Mesothelial cell of epicardium (in vitro differentiated cells): ENCODE data around the gene MBP. TPM values are rescaled to one million over a fixed set of nuclear protein-coding genes. Genes with fewer than 3 reads are reported as not detected.

Experiments
- DNase-seq, 2 experiments: peaks; one replicate each; pipeline ENCODE4 v3.0.0; 2021; ENCODE audit warnings: low spot score in 2 of 2; ENCODE audit not compliant: unreplicated experiment in 2 of 2
- H3K27ac Mint-ChIP-seq: 2 replicates; pipeline ENCODE4 v1.8.0; 2021; ENCODE audit warnings: mixed read lengths
- H3K27me3 Mint-ChIP-seq: 2 replicates; pipeline ENCODE4 v1.8.0; 2021; ENCODE audit warnings: low read depth, mixed read lengths
- H3K36me3 Mint-ChIP-seq: 2 replicates; pipeline ENCODE4 v1.8.0; 2021; ENCODE audit warnings: mixed read lengths
- H3K4me1 Mint-ChIP-seq: 2 replicates; pipeline ENCODE4 v1.8.0; 2021; ENCODE audit warnings: mixed read lengths
- H3K4me3 Mint-ChIP-seq: 2 replicates; pipeline ENCODE4 v1.8.0; 2021; ENCODE audit warnings: mild to moderate bottlenecking, moderate library complexity, mixed read lengths
- H3K9me3 Mint-ChIP-seq: 2 replicates; pipeline ENCODE4 v1.8.0; 2021; ENCODE audit warnings: mixed read lengths
- CTCF ChIP-seq: fragments of 200-600 bp; sonication (generic); IDR thresholded peaks from one replicate; pipeline ENCODE4 v1.5.0; 2021; ENCODE audit warnings: antibody characterized with exemption; ENCODE audit not compliant: unreplicated experiment
- total RNA-seq: library from RNA; stranded (reverse); gene quantifications from 3 replicates; pipeline ENCODE4 v1.2.1, GENCODE V29; 2021

The MBP gene
- total RNA-seq, 1 donor from 2014 or later, result 20.8 TPM

- TF ChIP-seq CTCF, result no peak
- H3K4me3 Mint-ChIP-seq, result no peak overlapping the region
- H3K4me1 Mint-ChIP-seq, result peaks cover 52% of the 10 kb centered on the region
- no peaks in the 10 kb centered on the region for H3K9me3 Mint-ChIP-seq
- H3K27me3 Mint-ChIP-seq, result no peaks in the 10 kb centered on the region
- no peak for DNase-seq
- peaks cover 5% of the 10 kb centered on the region for H3K36me3 Mint-ChIP-seq
- H3K27ac Mint-ChIP-seq, result no peak overlapping the region
These were observed 63.1 kb downstream of the MBP start for GRCh38 chr18:77069482-77069881.

GRCh38 chr18:77068321-77069312 is 64.0 kb downstream of the MBP start:
- Mint-ChIP-seq H3K9me3 (no peaks in the 10 kb centered on the region), H3K4me1 (peaks cover 49% of the 10 kb centered on the region), H3K27me3 (no peaks in the 10 kb centered on the region), H3K27ac (peak overlapping the region; percentile 78), H3K4me3 (no peak overlapping the region), H3K36me3 (peaks cover 5% of the 10 kb centered on the region)
- DNase-seq, result no peak
- TF ChIP-seq CTCF, result no peak

GRCh38 chr18:77067291-77068061 is 65.1 kb downstream of the MBP start:
- no peak for DNase-seq
- no peaks in the 10 kb centered on the region for H3K9me3 Mint-ChIP-seq
- peaks cover 5% of the 10 kb centered on the region for H3K36me3 Mint-ChIP-seq
- no peak overlapping the region for H3K4me3 Mint-ChIP-seq
- H3K4me1 Mint-ChIP-seq, result peaks cover 49% of the 10 kb centered on the region
- H3K27me3 Mint-ChIP-seq, result no peaks in the 10 kb centered on the region
- H3K27ac Mint-ChIP-seq, result peak overlapping the region; percentile 87
- no peak for TF ChIP-seq CTCF

GRCh38 chr18:77066689-77067088 is 65.9 kb downstream of the MBP start:
- Mint-ChIP-seq H3K27ac (peak overlapping the region; percentile 87), H3K9me3 (no peaks in the 10 kb centered on the region), H3K36me3 (peaks cover 5% of the 10 kb centered on the region), H3K4me3 (no peak overlapping the region), H3K4me1 (peaks cover 44% of the 10 kb centered on the region), H3K27me3 (no peaks in the 10 kb centered on the region)
- no peak for TF ChIP-seq CTCF
- no peak for DNase-seq

GRCh38 chr18:77066101-77066500 is 66.5 kb downstream of the MBP start:
- DNase-seq, result no peak
- Mint-ChIP-seq H3K4me3 (no peak overlapping the region), H3K4me1 (peaks cover 40% of the 10 kb centered on the region), H3K36me3 (peaks cover 5% of the 10 kb centered on the region), H3K9me3 (no peaks in the 10 kb centered on the region), H3K27ac (no peak overlapping the region), H3K27me3 (no peaks in the 10 kb centered on the region)
- TF ChIP-seq CTCF, result no peak
